ENCODE results near the gene LIF. TPM values are rescaled to one million over a fixed set of nuclear protein-coding genes. Genes with fewer than 3 reads are reported as not detected.
A peak's percentile ranks its signal among the peaks of the same experiment; 100 is the strongest.

The LIF gene
- polyA plus RNA-seq, 1 of the 3 experiments (the other 2 are of a cell fraction): 24.6 TPM

DNA sequence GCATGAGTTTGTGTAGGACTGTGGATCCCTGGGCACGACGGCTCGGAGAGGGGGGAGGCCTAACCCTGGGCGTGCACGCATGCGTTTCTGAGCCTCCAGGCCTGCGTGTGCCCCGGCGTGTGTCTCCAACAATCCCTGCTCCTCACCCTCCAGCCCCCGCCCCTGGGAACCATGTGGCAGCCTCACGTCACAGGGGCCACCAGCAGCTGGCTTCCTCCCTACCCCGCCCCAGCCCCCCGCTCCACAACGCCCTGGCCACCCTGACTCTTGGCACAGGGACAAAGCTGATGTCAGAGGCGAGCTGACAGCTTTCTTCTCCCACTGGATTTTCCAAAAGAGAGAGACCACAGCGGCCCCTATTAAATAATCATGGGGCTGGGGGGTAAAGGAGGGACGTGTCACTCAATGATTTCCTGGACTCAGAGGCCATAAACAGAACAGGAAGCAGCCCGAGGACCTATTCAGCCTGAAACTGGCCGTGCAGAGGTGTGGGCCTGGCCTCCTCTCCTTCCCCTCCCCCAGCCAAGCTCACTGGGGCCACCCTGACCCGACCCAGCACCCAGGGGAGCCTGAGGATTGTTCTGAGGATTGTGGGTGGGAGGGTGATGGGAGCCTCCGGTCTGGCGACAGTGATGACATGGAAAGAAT, 6.8 kb upstream of the LIF start:
- no peaks in the 10 kb centered on the region for H3K36me3 ChIP-seq (replicated peaks in 1 of 2; ENCODE audit: control insufficient read depth in 1 of 2, insufficient read depth in 2 of 2, low read length in 1 of 2)
- H3K9me2 ChIP-seq: no peaks in the 10 kb centered on the region
- DNase-seq: peak; percentile 84
- 60% methylated on average over 10 of the region's 22 CpGs for WGBS (ENCODE audit: low lambda C conversion rate)
- no peak overlapping the region for H3K4me3 ChIP-seq (ENCODE audit: low read depth in 2 of 2, low read length in 1 of 2)
- H3K9me3 ChIP-seq: no peaks in the 10 kb centered on the region
- peaks cover 14% of the 10 kb centered on the region for H3F3A ChIP-seq (replicated peaks; ENCODE audit: insufficient read depth)
- peak overlapping the region in 1 of 2 experiments; percentile 63; a peak in 2 of 4 replicates for H3K27ac ChIP-seq (ENCODE audit: low read depth in 2 of 2, low read length in 1 of 2)
- H2AFZ ChIP-seq (ENCODE audit: low read depth): 0 out of 2 replicates have a peak overlapping the region, but pooled peaks have one; percentile 63
- H3K9ac ChIP-seq: no peak overlapping the region
- no peaks in the 10 kb centered on the region for H3K27me3 ChIP-seq (ENCODE audit: insufficient read depth)
- H3K4me1 ChIP-seq (ENCODE audit: control insufficient read depth in 1 of 2, insufficient read depth in 2 of 2, low read depth in 1 of 2, low read length in 1 of 2): peaks cover 29 to 40% of the 10 kb centered on the region in 2 experiments
- H4K20me1 ChIP-seq (ENCODE audit: insufficient read depth): no peaks in the 10 kb centered on the region
- TF ChIP-seq JUND (IDR thresholded peaks at IDR 0.05) (no peak), RFX5 (IDR thresholded peaks at IDR 0.05; ENCODE audit: low read length) (no peak), GATA2 (CRISPR knock-in tag; IDR thresholded peaks at IDR 0.05) (no peak), NFIC (IDR thresholded peaks at IDR 0.05; ENCODE audit: borderline replicate concordance) (no peak), USF1 (IDR thresholded peaks at IDR 0.05; ENCODE audit: borderline replicate concordance, low read depth) (no peak), SIN3A (IDR thresholded peaks at IDR 0.05; ENCODE audit: borderline replicate concordance, low read depth, low read length) (no peak)
- TF ChIP-seq, protein P1, sequence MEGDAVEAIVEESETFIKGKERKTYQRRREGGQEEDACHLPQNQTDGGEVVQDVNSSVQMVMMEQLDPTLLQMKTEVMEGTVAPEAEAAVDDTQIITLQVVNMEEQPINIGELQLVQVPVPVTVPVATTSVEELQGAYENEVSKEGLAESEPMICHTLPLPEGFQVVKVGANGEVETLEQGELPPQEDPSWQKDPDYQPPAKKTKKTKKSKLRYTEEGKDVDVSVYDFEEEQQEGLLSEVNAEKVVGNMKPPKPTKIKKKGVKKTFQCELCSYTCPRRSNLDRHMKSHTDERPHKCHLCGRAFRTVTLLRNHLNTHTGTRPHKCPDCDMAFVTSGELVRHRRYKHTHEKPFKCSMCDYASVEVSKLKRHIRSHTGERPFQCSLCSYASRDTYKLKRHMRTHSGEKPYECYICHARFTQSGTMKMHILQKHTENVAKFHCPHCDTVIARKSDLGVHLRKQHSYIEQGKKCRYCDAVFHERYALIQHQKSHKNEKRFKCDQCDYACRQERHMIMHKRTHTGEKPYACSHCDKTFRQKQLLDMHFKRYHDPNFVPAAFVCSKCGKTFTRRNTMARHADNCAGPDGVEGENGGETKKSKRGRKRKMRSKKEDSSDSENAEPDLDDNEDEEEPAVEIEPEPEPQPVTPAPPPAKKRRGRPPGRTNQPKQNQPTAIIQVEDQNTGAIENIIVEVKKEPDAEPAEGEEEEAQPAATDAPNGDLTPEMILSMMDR (IDR thresholded peaks at IDR 0.05): no peak
- H3K4me2 ChIP-seq: peak overlapping the region; percentile 51; the same call in 1 of the 2 replicates
- H3K79me2 ChIP-seq (ENCODE audit: insufficient read depth): no peaks in the 10 kb centered on the region
- ChIA-PET POLR2A (no interaction called here), CTCF (interaction anchor here (0.8 to 3.7 kb wide), 6 partner anchors 33 to 165 kb away, joined by 3 to 65 read pairs (median 5); partner anchors contain the start of gene RNF215)

- Histone ChIP-seq H3K4me3 (ENCODE audit: low read depth in 2 of 2, low read length in 1 of 2) (no peak overlapping the region), H2AFZ (ENCODE audit: low read depth) (no peak overlapping the region), H4K20me1 (ENCODE audit: insufficient read depth) (no peaks in the 10 kb centered on the region), H3K27ac (ENCODE audit: low read depth in 2 of 2, low read length in 1 of 2) (peak overlapping the region; percentile 13 to 55), H3K4me1 (ENCODE audit: control insufficient read depth in 1 of 2, insufficient read depth in 2 of 2, low read depth in 1 of 2, low read length in 1 of 2) (peaks cover 29 to 40% of the 10 kb centered on the region in 2 experiments), H3K9me2 (no peaks in the 10 kb centered on the region), H3K9ac (no peak overlapping the region), H3K9me3 (no peaks in the 10 kb centered on the region), H3K27me3 (ENCODE audit: insufficient read depth) (no peaks in the 10 kb centered on the region), H3K36me3 (replicated peaks in 1 of 2; ENCODE audit: control insufficient read depth in 1 of 2, insufficient read depth in 2 of 2, low read length in 1 of 2) (no peaks in the 10 kb centered on the region), H3F3A (replicated peaks; ENCODE audit: insufficient read depth) (peaks cover 14% of the 10 kb centered on the region), H3K79me2 (ENCODE audit: insufficient read depth) (no peaks in the 10 kb centered on the region), H3K4me2 (no peak overlapping the region)
- ChIA-PET POLR2A (no interaction called here), CTCF (interaction anchor here (0.9 to 3.7 kb wide), 3 partner anchors 34 to 144 kb away, joined by 4 to 65 read pairs (median 5); no protein-coding TSS in a partner anchor)
- no peak for DNase-seq
- no peak for TF ChIP-seq MXI1 (IDR thresholded peaks at IDR 0.05; ENCODE audit: low read depth, low read length)
- TF ChIP-seq NRF1 (IDR thresholded peaks at IDR 0.05; ENCODE audit: low read depth, low read length): no peak
- TF ChIP-seq USF2 (IDR thresholded peaks at IDR 0.05; ENCODE audit: borderline replicate concordance, low read depth, low read length): no peak
- no peak for TF ChIP-seq FOSL2 (IDR thresholded peaks at IDR 0.05; ENCODE audit: borderline replicate concordance, low read depth)
- 74% methylated on average over 16 of the region's 22 CpGs for WGBS (ENCODE audit: low lambda C conversion rate)
Observed at GRCh38 chr22:30252411-30253204, 6.0 kb upstream of the LIF start.

Measured in SK-N-SH (cell line).